HG02981 (cell line): ENCODE data around the gene C3.

Experiments
- ATAC-seq: cut with Tn5 transposase; IDR thresholded peaks from one replicate; pipeline ENCODE4 v1.9.1; 2021; ENCODE audit warnings: mild to moderate bottlenecking, moderate library complexity; ENCODE audit not compliant: unreplicated experiment

C3 gene

GRCh38 chr19:6731822-6732221 lies 11.4 kb upstream of the C3 start:
- no peak for ATAC-seq

- ATAC-seq, result no peak
Measured at GRCh38 chr19:6730941-6731670, 10.7 kb upstream of the C3 start.

GRCh38 chr19:6730153-6730804 lies 9.8 kb upstream of the C3 start:
- no peak for ATAC-seq

DNA sequence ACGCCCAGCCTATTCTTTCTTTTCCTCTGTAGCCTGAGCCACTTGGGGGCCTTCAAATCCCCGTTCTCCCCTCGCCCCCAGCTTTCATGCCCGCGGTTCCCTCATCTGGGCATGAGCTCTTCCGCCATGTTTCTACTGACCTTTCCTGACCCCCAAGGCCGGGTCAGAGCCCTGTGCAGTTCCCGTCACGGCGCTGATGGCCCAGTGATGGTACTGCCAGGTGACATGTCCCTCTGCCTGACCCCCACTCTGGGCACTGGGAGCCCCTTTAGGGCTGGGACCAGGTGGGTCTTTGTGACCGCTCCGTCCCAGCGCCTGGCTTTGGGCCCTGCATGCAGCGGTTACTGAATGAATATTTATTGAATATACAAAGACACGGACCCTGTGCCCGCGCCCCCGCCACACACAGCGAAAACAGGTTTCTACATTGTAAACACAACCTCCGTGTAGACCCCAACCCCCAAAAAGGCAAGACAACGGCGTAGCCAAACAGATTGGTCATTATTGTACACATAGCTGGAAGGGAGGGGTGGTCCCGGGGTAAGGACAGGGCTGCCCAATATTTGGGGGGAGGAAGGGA lies 9.2 kb upstream of the C3 start:
- no peak for ATAC-seq

DNA sequence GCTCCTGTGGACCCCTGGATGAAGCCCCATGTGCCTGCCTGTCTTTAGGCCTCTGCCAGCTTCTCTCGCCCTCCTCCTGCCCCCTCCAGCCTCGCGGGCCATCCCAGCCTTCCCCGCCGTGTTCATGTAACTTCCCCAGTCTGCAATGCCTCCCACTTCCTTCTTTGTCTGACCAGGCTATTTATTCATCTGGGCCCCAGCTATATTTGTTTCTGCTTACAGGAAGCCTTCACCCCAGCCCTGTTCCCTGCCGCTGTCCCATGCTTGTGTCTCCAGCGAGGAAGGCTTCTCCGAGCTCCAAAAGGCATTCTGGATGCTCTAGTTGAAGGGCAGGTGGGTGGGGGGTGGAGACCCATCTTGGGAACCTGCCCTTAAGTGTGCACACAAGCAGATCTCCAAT lies 7.9 kb upstream of the C3 start:
- ATAC-seq, result no peak

- ATAC-seq, result no peak
Measured at GRCh38 chr19:6725513-6726231, 5.2 kb upstream of the C3 start.

DNA sequence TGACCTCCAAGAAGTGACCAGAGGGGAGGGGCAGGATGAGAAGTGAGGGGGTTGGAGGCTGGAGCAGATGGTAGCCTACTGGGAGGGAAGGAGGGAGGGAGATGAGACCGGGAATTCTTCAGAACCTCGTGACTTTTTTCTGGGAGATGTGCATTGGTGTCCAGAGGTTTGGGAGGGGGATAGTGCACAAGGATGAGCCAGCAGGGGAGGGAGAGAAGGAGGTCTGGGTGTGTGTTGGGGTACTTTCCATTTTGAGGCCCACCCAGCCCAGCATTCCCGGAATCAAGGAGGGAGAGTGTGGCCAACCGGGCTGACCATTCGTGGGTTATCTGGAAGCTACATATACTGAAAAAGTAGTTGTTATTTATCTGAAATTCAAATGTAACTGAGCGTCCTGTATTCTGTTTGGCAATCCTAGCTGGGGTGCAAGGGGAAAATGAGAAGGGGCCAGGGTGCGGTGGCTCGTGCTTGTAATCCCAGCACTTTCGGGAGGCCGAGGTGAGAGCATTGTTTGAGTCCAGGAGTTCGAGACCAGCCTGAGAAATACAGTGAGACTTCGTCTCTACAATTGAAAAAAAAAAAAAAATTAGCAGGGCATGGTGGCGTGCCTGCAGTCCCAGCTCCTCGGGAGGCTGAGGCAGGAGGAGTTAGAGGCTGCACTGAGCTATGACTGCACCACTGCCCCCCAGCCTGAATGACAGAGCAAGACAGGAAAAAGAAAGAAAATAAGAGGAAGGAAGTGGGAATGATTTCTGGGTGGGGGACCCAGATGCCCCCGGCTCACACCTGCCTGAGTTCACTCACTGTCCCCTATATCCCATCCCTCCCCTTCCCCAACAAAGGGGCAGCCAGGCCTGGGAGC lies 4.4 kb upstream of the C3 start:
- ATAC-seq, result no peak

- no peak for ATAC-seq
Measured at GRCh38 chr19:6723738-6724137, 3.3 kb upstream of the C3 start.

- ATAC-seq, result no peak
Measured at GRCh38 chr19:6723108-6723618, 2.7 kb upstream of the C3 start.

- ATAC-seq, result peak; percentile 47
Measured at GRCh38 chr19:6721773-6722172, 1.3 kb upstream of the C3 start.

- ATAC-seq, result no peak
Measured at GRCh38 chr19:6721138-6721474, 656 bp upstream of the C3 start.

- no peak for ATAC-seq
Measured at GRCh38 chr19:6719992-6720368, 470 bp downstream of the C3 start.

- no peak for ATAC-seq
Measured at GRCh38 chr19:6719540-6719861, 949 bp downstream of the C3 start.

DNA sequence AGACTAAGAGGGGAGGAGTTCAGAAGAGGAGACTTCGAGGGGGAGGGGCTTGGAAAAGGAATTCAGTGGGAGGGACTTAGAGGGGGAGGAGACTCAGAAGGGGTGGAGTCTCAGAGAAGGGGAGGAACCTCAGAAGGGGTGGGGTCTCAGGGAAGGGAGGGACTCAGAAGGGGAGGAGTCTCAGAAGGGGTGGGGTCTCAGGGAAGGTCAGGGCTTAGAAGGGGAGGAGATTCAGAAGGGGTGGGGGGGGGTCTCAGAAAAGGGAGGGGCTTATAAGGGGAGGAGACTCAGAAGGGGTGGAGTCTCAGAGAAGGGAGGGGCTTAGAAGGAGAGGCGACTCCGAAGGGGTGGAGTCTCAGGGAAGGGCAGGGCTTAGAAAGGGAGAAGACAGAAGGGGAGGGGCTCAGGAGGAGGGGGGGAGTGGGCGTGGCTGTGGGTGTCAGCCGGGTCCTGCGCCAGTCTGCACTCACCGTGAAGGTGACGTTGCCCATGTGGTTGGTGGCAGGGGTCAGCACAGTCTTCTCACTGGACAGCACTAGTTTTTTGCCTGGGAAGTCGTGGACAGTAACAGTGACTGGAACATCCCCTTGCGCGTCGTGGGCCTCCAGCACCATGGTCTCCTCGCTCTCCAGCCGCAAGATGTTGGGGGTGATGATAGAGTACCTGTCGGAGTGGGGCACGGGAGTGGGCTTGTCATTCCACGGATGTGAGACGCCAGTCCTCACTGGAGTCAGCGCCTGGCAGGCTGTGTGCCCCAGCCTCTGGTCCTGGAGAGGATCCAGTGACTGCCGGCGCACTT lies 1.5 kb downstream of the C3 start:
- no peak for ATAC-seq

DNA sequence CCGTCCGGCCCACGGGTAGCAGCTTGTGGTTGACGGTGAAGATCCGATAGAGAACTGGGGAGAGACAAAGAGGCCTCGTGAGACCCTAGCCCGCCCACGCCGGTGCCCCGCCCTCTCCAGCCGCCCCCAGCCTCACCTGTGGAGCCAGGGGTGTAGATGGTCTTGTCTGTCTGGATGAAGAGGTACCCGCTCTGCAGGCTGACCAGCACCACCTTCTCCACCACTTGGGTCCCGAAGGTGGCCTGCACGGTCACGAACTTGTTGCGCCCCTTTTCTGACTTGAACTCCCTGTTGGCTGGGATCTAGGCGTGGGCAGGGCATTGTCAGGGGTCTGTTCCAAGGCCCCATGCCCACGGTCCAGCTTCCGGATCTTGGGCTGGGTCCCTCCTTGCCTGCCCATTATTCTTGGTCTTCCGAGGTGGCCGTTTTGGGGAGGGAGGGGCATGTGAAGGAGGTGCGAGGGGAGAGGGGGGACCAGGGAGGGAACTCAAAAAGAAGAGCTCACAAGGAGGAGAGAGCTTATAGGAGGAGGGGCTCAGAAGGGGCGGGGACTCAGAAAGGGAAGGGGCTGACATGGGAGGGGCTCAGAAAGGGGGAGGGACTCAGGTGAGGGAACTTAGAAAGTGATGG lies 2.2 kb downstream of the C3 start:
- ATAC-seq, result no peak

GRCh38 chr19:6717441-6717971 lies 2.9 kb downstream of the C3 start:
- ATAC-seq, result no peak

DNA sequence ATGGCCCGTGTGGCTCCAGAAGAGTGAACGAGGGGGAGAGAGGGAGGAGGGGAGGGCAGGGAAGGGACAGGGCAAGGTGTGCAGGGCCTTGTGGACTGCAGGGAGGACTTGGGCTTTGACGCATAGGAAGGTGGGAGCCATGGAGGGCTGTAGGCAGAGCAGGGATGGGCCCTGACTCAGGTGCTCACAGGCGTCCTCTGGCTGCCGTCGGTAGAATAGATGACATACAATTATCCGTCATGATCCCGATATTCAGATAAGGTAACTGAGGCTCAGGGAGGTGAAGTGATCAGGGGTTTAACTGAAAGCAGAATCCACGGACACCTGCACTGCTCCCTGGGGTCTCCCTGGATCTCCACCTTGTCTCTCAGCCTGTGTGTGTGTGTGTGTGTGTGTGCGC lies 3.4 kb downstream of the C3 start:
- no peak for ATAC-seq

DNA sequence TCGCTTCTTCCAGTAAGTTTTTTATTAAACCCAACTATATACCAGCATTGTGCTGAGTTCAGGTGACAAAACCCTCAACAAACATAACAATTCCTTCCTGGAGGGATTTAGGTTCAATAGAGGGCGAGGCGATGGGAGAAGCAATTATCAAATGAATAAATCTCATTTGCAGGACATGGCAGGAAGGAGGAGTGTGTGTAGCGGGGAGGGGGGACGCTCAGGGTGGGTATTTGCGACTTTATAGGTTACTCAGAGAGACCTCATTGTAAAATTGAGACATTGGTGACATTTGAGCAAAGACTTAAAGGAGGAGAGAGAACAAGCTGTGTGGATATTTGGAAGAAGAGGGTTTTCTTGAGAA lies 3.9 kb downstream of the C3 start:
- no peak for ATAC-seq

DNA sequence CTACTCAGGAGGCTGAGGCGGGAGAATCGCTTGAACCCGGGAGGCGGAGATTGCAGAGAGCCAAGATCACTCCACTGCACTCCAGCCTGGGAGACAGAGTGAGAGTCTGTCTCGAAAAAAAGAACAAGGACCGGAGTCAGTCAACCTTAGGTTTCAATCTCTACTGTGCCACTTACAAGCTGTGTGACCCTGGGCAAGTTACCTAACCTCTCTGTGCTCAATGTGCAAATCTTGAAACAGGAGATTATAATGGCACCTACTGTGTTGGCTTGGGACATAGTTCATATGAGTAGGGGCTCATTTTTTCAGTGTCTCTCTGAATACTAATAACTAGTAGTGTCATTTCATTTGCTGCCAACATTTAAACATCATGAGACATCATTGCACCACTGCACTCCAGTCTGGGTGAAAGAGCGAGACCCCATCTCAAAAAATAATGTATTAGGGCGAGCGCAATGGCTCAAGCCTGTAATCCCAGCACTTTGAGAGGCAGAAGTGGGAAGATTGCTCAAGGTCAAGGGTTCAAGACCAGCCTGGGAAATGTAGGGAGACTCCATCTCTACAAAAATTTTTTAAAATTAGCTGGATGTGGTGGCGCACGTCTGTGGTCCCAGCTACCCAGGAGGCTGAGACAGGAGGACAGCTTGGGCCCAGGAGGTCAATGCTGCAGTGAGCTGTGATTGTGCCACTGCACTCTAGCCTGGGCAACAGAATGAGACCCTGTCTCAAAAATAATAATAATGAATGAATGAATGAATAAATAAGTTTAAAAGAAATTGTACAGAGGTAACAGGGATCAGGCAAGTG lies 5.5 kb downstream of the C3 start:
- no peak for ATAC-seq
